BE2C (cell line): ENCODE data around the gene CYYR1.
"Not testable (repeated sequence)": the region's sequence is repeated elsewhere in the genome, so short reads cannot be mapped to it uniquely, and the experiment has no call there.

Experiments
- DNase-seq: peaks from one replicate; pipeline ENCODE4 v3.0.0-alpha.2; 2020
- H3K27me3 ChIP-seq: fragments of 250-450 bp; sonication (Bioruptor Pico); 2 replicates; pipeline ENCODE4 v1.5.1; 2020; ENCODE audit warnings: mild to moderate bottlenecking
- H3K36me3 ChIP-seq: fragments of 250-450 bp; sonication (Bioruptor Pico); 2 replicates; pipeline ENCODE4 v1.5.1; 2020; ENCODE audit warnings: mild to moderate bottlenecking
- H3K4me1 ChIP-seq: fragments of 250-450 bp; sonication (Bioruptor Pico); 2 replicates; pipeline ENCODE4 v1.5.1; 2020
- H3K4me3 ChIP-seq: 2 replicates; pipeline ENCODE4 v1.5.1; 2011; ENCODE audit warnings: low read depth, low read length
- H3K9me3 ChIP-seq: fragments of 250-450 bp; sonication (Bioruptor Pico); 2 replicates; pipeline ENCODE4 v1.5.1; 2020
- TF ChIP-seq, protein P1 (sequence below): IDR thresholded peaks from 2 replicates; pipeline ENCODE4 v1.5.1; 2012; ENCODE audit warnings: mild to moderate bottlenecking, low read depth, low read length

The CYYR1 gene

DNA sequence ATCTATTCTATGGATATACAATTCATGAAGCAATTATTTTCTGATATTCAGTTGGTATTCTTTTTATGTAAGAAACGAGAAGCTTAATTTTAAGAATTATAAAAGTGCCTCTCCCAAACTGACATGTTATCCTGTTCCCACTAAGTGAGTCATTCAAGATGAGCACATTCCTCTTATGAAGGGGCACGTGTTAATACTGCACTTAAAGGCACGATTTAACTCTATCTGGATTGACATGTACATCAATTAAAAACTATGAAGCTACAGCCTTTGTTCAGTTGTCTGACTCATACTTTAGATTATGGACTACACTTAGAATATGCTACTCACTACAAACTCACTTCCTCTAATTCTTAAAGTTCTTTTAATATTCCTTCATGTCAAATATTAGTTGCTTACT, 111.6 kb downstream of the CYYR1 start:
- TF ChIP-seq, protein P1, sequence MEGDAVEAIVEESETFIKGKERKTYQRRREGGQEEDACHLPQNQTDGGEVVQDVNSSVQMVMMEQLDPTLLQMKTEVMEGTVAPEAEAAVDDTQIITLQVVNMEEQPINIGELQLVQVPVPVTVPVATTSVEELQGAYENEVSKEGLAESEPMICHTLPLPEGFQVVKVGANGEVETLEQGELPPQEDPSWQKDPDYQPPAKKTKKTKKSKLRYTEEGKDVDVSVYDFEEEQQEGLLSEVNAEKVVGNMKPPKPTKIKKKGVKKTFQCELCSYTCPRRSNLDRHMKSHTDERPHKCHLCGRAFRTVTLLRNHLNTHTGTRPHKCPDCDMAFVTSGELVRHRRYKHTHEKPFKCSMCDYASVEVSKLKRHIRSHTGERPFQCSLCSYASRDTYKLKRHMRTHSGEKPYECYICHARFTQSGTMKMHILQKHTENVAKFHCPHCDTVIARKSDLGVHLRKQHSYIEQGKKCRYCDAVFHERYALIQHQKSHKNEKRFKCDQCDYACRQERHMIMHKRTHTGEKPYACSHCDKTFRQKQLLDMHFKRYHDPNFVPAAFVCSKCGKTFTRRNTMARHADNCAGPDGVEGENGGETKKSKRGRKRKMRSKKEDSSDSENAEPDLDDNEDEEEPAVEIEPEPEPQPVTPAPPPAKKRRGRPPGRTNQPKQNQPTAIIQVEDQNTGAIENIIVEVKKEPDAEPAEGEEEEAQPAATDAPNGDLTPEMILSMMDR = no peak
- H3K4me1 ChIP-seq = no peaks in the 10 kb centered on the region
- H3K9me3 ChIP-seq = no peaks in the 10 kb centered on the region
- DNase-seq = no peak
- H3K27me3 ChIP-seq = no peaks in the 10 kb centered on the region
- H3K4me3 ChIP-seq = no peak overlapping the region
- H3K36me3 ChIP-seq = no peaks in the 10 kb centered on the region

DNA sequence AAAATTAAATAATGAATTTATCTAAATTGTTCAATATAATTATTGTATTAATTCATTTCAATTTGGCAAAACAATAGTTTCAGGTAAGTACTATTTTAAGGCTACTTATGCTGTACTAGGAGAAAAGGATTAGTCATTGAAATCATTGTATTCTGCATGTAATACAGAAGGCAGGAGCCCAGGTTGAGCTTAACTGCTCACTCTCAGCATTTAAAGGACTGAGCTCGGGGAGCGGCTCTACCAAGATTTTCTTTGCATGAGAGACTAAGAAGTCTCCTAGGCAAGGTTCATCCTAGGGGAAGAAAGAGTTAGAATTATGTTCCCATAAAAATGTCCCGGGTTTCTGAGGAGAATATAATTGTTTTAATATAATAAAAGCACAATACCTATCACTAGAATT, 112.5 kb downstream of the CYYR1 start:
- H3K9me3 ChIP-seq = no peaks in the 10 kb centered on the region
- no peaks in the 10 kb centered on the region for H3K36me3 ChIP-seq
- no peaks in the 10 kb centered on the region for H3K4me1 ChIP-seq
- DNase-seq = no peak
- no peak overlapping the region for H3K4me3 ChIP-seq
- TF ChIP-seq, protein P1 = no peak
- no peaks in the 10 kb centered on the region for H3K27me3 ChIP-seq

DNA sequence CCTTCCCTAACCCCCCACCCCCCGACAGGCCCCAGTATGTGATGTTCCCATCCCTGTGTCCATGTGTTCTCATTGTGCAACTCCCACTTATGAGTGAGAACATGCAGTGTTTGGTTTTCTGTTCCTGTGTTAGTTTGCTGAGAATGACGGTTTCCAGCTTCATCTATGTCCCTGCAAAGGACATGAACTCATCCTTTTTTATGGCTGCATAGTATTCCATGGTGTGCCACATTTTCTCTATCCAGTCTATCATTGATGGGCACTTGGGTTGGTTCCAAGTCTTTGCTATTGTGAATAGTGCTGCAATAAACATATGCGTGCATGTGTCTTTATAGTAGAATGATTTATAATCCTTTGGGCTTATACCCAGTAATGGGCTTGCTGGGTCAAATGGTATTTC, 114.2 kb downstream of the CYYR1 start:
- H3K27me3 ChIP-seq, H3K36me3 ChIP-seq, H3K4me1 ChIP-seq, H3K4me3 ChIP-seq, DNase-seq, H3K9me3 ChIP-seq: not testable (repeated sequence)

DNA sequence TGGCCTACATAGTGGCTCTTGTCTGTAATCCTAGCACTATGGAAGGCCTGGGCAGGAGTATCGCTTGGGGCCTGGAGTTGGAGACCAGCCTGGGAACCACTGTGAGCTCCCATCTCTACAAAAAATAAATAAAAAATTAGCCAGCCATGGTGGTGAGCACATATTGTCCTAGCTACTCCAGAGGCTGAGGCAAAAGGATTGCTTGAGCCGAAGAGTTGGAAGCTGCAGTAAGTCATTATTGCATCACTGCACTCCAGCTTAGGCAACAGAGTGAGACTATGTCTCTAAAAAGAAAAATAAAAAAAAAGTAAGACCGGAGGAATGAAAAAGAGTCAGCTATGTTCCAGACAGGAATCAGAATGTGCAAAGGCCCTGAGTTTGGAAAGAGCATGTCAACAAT, 115.3 kb downstream of the CYYR1 start:
- no peaks in the 10 kb centered on the region for H3K4me1 ChIP-seq
- TF ChIP-seq, protein P1 = no peak
- H3K4me3 ChIP-seq = no peak overlapping the region
- DNase-seq = no peak
- H3K9me3 ChIP-seq = no peaks in the 10 kb centered on the region
- H3K27me3 ChIP-seq = no peaks in the 10 kb centered on the region
- H3K36me3 ChIP-seq = no peaks in the 10 kb centered on the region

DNA sequence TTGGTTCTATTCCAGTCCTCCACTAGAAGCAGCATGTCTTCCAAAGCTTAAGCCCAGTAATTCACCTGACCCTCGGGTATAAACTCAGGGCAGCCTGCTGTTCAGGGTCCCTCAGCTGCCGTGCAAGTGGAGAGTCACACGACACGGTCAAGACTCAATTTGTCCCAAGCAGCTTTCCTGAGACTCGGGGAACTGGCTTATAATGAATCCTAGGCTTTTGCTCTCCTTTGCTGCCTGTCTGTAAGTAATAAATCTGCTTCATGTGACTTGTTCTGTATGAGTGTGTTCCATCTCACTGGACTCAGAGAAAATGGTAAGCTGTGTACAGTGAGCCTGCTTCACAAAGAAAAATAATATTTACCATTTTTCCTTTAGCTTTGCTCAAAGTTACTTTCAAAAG, 119.8 kb downstream of the CYYR1 start:
- TF ChIP-seq, protein P1 = no peak
- no peaks in the 10 kb centered on the region for H3K9me3 ChIP-seq
- H3K4me3 ChIP-seq = no peak overlapping the region
- DNase-seq = no peak
- no peaks in the 10 kb centered on the region for H3K36me3 ChIP-seq
- no peaks in the 10 kb centered on the region for H3K27me3 ChIP-seq
- H3K4me1 ChIP-seq = no peaks in the 10 kb centered on the region

DNA sequence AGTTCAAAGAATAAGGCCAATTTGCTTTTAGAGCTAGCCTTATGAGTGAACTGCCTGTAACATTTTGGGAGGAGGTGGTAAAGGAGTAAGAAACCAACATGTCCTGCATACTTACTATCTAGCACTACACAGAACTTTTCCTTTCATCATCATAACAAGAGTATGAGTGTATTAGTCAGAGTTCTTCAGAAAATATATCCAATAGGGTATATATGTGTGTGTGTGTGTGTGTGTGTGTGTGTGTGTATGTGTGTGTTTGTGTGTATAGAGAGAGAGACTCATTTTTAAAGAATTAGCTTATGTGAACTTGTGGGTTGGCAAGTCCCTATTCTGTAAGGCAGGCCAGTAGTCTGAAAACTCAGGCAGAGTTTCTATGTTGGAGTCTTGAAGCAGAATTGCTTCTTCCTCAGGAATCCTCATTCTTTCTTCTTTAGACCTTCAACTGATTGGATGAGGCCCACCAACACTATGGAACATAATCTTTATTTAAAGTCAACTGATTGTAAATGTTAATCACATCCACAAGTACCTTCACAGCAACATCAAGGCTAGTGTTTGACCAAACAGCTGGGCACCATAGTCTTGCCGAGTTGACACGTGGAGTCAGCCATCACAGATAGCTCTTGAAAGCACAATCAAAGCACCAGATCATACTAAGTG, 121.9 kb downstream of the CYYR1 start:
- Histone ChIP-seq H3K36me3 (no peaks in the 10 kb centered on the region), H3K4me1 (no peaks in the 10 kb centered on the region; the same call in 1 of the 2 replicates), H3K27me3 (no peaks in the 10 kb centered on the region), H3K9me3 (no peaks in the 10 kb centered on the region), H3K4me3 (no peak overlapping the region)
- DNase-seq = no peak
- TF ChIP-seq, protein P1 = no peak
